NCI-H146 (cell line): ENCODE results near the gene ULBP2.
"Not testable (repeated sequence)": the region's sequence is repeated elsewhere in the genome, so short reads cannot be mapped to it uniquely, and the experiment has no call there.

Source experiments
- DNase-seq: peaks from one replicate; lab custom pipeline; 2025; lab: John Stamatoyannopoulos, UW

ULBP2 gene

DNA sequence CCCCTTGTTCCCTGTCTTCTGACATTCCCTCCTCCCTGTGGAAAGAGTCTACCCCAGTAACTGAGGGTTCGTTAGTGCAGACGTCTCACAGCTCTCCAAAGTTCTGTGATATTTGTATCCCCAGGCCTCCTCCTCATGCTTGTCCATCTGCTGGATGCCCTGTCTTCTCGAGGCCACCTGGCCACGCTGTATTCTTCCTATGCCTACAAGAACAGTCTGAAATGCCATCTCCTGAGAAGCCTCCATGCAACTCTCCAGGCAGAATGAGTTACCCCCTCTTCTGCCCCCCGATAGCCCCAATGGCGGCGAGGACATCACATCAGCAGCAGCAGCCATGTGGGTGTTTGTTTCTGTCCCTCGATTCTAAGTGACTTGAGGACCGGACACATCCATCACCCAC, 9.3 kb downstream of the ULBP2 start:
- DNase-seq, result no peak

DNA sequence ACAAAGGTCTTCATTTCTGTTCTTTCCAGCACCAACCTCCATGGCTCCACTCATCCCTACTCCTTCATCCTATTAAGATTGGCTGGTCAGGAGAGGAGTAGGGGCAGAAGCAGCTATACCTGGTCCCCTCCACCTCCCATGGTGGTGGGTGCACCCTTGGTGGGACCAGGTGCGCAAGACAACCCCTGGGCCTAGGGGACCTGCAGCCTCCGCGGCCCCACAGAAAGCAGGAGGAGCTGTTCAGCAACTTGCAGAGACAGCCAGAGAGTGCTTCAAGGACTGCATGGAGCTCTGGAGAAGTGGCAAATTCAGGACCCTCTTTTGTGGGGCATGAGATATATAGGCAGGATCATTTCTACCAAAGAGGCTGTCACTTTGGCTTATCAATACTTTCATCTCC, 9.8 kb downstream of the ULBP2 start:
- DNase-seq, result no peak

DNA sequence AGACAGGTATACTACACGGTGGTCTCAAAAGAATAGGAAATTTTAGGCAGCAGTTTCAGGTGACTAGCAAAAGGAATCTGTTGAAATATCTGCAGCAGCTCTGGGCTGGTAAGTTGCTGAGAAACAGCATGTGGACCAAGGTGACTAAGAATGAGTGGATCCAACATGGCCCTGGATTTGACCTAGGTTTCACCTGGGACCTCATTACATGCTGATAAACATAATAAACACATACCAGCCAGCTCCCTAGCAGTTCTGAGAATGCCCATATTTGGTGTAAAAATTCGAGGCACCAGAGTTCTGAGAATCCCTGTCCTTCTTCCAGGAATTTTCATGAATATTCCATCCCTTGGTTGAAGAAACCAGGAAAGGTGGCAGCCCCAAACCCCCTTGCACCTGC, 11.6 kb downstream of the ULBP2 start:
- DNase-seq, result not testable (repeated sequence)

DNA sequence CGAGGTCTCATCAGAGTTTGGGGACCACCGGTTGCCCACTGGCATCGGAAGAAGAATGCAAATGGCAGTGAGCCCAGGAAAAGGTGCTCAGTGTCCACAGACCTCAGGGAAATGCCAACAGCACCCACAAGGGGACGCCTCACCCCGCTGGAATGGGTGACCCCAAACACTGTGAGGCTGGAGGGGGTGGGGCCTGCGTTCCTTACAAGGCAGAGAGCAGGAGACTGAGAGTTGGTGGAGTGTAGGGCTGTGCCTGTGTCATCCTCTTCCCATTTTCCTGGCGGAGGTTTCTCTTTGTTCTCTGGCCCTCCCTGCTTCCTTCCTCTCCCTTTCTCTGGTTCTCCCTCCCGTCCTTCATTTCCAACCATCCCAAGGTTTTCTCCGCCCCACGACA, 12.1 kb downstream of the ULBP2 start:
- DNase-seq, result not testable (repeated sequence)

DNA sequence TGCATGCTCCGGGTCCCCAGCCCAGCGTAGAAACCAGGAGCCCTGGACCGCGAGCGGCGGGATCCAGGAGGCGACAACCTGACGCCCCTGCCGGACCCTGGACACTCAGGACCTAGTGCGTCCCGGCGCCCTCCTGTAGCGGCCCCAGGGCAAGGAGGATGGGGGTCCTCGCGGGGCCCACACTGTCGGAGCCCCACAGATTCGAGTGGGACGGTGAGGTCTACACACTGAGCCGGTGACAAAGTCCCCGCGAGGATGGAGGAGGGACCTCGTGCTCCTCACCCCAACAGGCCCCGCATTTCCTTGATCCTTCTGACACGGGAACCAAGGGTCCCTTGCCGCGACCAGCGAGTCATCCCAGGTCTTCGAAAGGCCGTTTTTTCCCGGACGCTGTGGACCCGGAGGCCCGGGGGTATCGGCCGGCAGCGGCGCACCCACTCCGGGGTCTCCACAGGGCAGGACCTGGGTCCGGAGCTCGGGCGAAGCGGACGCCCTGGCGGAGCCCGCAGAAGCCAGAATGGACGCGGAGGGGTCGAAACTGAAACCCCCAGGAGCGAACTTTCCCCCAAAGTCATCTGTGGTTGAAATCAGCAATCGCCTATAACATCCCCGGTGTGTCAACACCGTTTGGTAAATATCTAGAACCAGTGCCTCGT, 12.6 kb downstream of the ULBP2 start:
- DNase-seq, result not testable (repeated sequence)

DNA sequence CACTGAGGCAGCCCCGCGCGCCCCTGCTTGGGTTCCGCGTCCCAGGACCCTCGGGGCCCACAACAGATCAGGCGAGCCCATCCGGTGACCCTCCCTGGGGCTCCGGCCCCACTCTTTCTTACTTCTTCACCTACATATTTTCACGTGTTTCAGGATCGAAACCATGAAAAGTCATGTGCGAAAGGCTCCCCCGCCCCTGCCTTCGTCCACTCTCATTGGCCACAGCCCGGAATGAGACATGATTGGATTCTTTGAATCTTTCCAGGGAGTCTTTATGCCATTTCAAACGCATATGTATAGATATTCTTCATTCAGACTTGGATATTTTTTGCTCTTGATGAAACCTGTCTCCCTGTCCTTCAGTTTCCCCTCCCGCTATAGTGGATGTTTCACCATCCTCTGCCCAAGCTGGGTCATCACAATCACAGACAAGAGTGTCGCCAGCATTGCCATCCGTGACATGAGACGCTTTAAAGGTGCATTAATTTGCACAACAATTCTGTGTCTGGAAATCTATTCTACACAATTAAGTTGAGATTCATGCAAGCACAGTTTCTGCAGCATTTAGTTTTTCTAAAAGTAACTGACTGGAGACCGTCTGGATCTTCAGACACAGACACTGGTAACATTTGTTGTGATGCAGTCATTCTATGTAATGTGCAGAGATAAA, 13.3 kb downstream of the ULBP2 start:
- not testable (repeated sequence) for DNase-seq

DNA sequence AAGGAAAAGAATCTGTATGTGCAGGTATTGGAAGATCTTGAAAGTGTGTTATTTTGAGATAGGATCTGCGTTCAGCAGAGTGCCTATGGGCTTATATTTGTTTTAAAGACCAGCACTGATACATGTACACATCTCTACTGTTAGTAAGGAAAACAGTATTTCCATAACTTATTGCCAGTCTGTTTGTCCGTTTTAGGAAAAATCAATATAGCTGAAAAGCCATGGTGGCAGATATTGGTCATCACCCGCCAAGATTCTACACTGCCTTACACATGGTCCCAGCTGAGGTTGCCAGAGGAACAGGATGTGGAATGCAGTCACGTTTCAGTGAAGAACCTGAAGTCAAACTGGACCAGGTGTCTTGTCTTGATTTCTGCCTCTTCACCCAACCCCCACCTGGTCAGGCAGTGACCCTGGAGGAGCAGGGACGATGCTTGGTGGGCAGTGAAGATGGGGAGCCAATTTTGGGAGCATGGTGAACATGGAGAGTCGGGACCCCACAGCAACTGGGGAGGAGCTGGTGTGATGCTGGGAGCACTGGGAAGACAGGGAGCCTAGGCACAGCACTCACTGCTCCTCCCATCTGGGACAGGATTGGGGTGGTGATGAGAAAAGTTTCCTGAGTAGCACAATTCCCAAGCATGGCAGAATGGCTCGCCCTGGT, 14.0 kb downstream of the ULBP2 start:
- DNase-seq, result not testable (repeated sequence)

DNA sequence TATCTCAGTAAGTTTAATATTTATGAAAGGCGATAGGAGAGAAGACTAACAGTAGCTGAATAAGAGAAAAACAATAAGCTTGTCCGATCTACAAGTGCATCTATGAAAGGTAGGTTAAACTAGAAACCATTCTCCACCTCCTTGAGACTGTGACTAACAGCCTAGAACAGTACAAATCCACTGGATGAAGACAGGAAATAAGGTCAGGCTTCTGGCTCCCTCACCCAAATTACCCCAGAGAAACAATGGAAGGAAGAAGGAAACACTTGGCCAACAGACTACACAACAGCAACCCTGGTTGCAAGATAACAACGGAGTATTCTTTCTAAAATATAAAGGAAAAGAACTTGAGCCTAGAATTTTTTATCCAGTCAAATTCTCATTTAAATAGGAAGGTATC, 16.3 kb downstream of the ULBP2 start:
- DNase-seq, result not testable (repeated sequence)

DNA sequence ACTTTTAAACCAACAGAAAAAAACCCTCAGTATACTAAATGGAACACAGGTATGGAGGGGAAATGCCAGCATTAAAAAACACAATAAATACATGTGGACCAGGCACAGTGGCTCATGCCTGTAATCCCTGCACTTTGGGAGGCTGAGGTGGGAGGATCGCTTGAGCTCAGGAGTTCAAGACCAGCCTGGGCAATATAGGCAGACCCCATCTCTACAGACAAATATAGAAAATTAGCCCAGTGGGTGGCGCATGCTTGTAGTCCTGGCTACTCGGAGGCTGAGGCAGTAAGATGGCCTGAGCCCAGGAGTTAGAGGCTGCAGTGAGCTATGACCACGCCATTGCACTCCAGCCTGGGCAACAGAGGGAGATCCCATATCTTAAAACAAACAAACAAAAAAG, 18.0 kb downstream of the ULBP2 start:
- not testable (repeated sequence) for DNase-seq

DNA sequence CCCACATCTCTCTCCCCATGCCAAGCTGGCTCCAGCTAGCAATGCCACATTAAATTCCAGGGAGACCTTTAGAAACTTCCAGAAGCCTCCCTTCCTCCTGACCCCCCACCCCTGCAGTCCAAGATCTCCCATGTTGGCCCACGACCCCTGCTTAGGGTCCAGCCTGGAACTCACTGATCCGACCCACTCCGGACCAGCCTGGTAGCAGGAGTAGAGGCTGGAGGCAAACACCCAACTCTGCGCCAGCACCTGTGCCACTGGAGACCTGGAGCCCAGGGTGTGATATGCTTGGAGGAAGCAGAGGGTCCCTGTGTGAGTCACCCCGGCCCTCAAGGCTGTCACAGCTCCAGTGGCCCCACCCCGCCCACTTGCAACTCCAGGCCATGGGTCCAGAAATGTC, 18.7 kb downstream of the ULBP2 start:
- no peak for DNase-seq

DNA sequence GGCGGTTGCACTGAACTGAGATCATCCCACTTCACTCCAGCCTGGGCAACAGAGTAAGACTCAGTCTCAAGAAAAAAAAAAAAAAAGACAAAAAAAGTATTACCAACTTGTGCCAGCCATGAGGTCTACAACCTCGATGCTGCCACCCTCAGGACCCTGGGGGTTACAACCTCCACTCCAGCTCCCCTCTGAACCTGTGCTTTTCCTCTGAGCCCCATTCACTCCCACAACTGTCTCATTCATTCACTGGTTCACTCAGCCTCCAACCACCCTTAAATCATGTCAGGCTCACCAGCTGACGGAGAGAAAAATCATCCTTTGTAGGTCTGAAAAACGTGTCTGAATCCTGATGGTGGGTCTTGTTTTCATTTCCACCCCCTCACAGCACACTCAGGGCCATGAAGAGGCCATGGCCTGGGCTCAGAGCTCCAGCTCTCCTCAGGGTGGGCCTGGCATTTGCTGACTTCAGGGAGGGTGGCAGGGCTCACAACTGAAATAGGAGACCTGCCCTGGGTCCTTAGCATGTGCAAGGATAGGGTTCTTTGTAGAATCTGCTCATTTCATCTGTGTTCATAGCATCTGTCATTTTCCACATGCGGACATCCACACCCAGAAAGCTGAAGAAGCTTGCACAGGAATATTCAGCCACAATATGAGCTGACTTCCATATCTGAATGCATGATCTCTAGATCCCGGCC, 20.1 kb downstream of the ULBP2 start:
- DNase-seq, result peak; percentile 43

DNA sequence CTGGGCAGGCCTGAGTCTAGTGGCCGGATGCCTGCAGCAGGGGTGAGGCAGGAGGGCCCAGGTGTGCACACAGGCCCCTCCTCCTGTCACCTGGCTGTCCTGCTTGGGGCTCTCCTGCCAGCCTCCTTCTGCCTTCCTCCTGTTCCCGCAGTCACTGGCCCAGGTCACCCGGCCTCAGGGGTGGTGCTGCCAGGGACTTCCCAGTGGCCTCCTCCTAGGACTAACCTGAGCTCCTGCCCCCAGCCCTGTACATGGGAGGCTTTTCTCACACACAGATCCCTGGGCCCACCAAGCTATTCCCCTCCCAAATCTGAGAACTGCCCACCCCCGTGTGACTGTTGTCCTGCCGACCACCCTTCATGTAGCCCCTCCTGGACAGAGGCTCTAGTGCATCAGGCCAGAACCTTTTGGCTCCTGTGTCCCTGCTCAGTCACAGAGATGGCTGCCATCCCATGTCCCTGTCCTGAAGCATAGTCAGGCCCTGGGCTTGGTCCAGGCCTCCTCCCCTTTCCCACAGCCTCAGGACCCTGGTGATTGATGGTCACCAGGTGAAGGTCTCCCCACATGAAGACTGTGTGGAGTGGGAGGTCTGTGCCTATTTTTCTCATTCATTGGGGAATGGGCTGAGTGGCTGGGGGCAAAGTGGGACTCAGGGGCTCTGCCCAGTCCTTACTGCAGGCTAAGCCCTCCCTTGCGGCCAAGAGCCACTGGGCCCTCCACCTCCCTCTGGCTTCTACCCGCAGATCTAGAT, 20.8 kb downstream of the ULBP2 start:
- DNase-seq, result no peak

DNA sequence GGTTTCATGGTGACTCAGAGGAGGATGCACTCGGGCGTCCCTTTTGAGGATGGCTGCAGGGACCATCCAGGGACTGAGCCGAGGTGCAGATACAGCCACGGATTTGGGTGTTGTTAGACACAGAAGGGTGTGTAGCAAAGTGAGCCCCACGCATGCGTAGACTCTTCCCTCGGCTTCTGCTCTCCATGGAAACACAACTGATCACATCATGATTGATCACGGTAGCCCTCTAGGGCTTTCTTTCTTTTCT, 21.3 kb downstream of the ULBP2 start:
- peak; percentile 76 for DNase-seq

DNA sequence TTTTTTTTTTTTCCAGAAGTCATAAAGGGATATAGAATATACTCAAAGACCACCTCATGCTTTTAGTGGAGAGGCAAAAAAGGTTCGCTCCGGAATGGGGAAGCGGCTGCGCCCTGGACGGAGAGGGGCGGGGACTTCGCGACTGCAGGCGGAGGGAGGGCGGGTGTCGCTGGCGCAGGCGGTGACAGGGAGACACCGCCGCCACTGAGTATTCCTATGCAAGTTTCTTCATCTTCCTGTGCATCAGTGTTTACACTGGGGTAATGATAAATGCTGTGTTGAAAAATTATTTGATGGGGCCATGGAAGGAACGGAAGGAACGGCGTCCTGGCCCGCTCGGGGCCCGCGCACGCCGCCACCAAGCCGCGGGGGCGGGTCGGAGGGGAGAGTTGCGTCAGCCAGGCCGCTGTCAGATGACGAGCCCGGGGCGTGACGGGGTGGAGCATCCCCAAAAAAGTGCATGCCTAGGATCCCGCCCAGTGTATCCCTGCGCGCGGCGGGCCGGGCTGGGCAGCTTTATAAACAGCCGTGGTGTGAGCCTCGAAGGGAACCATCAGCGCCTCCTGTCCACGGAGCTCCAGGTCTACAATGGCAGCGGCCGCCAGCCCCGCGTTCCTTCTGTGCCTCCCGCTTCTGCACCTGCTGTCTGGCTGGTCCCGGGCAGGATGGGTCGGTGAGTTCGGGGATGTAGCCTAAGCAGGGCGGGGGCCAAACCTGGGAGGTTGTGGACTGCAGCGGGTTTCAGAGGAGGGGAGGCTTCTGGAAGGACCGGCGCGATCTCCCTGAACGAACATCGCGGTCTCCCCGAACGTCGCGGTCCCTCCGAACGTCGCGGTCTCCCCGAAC, 21.9 kb downstream of the ULBP2 start, which contains the start of gene ULBP1:
ULBP1 (plus strand) TSS at position 482 of the 846 bp plus-strand sequence; CDS start at position 589, 107 bp downstream.
- peak; percentile 92 for DNase-seq

DNA sequence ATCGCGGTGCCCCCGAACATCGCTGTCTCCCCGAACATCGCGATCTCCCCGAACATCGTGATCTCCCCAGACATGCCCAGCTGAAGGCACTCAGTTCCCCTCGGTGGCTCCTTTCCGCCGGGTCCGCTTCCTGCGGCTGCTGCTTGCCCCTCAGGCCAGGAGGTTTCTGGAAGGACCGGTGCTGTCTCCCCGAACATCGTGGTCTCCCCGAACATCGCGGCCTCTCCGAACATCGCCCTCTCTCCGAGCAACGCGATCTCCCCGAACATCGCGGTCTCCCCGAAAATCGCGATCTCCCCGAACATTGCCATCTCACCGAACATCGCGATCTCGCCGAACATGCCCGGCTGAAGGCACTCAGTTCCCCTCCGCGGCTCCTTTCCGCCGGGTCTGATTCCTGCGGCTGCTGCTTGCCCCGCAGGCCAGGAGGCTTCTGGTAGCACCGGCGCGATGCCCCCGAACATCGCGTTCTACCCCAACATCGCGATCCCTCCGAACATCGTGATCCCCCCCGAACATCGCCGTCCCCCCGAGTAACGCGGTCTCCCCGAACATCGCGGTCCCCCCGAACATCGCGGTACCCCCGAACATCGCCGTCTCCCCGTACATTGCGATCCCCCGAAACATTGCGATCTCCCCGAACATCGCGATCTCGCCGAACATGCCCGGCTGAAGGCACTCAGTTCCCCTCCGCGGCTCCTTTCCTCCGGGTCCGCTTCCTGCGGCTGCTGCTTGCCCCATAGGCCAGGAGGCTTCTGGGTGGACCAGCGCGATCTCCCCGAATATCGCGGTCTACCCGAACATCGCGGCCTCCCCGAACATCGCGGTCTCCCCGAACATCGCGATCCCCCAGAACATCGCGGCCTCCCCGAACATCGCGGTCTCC, 22.7 kb downstream of the ULBP2 start:
- no peak for DNase-seq

DNA sequence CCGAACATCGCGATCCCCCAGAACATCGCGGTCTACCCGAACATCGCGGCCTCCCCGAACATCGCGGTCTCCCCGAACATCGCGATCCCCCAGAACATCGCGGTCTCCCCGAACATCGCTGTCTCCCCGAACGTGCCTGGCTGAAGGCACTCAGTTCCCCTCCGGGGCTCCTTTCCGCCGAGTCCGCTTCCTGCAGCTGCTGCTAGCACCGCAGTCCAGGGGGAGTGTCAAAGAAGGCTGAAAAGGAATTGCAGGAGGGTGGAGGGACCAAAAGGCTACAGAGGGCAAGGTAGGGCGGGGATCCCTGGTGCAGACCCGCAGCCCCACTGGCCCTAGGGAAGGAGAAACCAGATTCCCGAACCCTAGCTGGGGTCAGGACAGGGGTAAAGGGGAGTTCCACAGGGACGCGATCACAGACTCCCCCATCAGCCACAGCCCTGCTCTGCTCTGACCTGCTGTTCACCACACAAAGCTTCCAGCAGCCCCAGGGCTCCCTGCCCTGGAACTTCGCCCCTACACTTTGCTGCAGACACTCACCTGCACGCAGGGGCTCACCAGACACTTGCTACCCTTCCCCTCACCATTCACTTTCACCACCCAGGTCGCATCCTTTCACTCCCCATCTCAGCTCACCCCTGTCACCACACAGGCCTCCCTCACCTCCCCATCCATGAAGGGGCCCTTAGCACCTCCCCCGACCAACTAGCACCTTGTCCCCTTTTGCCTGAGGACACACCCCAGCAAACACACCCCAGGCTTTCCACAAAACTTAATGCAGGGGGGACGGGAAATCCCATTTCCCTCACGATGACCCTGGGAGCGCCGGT, 23.6 kb downstream of the ULBP2 start:
- DNase-seq, result peak; percentile 31

DNA sequence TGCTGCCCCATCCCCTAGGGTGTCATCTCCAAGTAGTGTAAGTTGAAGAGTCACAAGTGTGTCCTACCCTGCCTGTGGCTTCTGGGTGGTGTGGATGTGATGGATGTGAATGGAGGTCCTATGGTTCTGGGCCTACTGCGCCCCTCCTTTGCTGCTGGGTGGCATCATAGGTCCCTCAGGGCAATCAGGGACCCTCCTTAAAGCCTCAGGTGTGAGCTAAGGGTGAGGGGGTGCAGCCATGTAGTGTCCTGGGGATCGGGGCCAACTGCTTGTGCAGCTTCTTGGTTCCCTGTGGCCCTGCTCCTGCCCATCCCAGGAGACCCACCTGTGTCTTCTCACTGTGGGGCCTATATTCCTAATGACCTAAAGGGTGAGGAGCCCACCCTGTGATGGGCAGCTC, 24.5 kb downstream of the ULBP2 start:
- DNase-seq, result not testable (repeated sequence)

DNA sequence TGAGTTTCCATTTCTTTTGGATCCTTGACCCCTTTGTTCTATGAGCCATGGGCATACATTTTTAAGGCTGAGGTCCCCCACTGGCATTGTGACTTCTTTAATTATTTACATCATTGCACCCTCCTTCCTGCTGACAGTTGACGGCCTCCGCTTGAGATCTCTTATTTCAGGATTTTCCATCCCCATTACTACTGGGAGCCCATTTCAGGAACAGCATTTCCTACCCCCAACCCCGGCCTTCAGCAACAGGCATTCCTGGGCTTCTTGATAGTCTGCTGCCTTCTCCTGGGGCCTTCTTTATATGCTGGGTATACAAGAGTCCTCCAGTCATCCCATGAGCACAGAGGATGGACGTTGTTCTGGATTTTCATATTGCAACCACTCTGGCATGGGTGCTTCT, 25.8 kb downstream of the ULBP2 start:
- no peak for DNase-seq

DNA sequence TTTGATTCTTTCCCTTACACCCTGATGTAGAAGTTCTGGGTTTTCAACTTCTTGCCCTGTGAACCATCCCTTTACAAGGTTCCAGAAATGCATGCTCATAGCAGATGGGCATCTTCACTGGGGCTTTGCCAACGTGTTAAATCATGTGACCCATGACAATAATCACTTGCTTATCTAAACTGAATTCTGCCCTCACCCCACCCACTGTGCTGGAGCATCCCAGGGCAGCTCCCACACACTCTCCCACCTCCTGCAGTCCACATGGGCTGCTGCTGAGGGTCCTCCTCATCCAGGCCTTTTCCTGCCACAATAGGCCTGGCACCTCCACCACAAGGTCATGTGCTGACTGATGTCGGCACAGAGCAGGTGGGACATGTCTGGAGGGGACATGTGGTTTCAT, 26.2 kb downstream of the ULBP2 start:
- not testable (repeated sequence) for DNase-seq
